Measurements from ENCODE around the gene EGFL8.
A peak's percentile ranks its signal among the peaks of the same experiment; 100 is the strongest.
"Not testable (repeated sequence)": the region's sequence is repeated elsewhere in the genome, so short reads cannot be mapped to it uniquely, and the experiment has no call there.

EGFL8 gene

GRCh38 chr6:32140420-32141046 lies 23.9 kb upstream of the EGFL8 start:
- DNase-seq = no peak
- in situ Hi-C loops (cut with HindIII; ENCODE audit: low pct_ligation_motif_present, low pct_unique_long_range_greater_than_20kb, low sequenced_read_pairs) = no loop called here

- DNase-seq; in situ Hi-C loops (cut with HindIII; ENCODE audit: low pct_ligation_motif_present, low pct_unique_long_range_greater_than_20kb, low sequenced_read_pairs): not testable (repeated sequence)
Measured at GRCh38 chr6:32144238-32144637, 20.2 kb upstream of the EGFL8 start.

- DNase-seq = no peak
- in situ Hi-C loops (cut with HindIII; ENCODE audit: low pct_ligation_motif_present, low pct_unique_long_range_greater_than_20kb, low sequenced_read_pairs) = no loop called here
Measured at GRCh38 chr6:32146287-32146686, 18.1 kb upstream of the EGFL8 start.

- DNase-seq = no peak
Measured at GRCh38 chr6:32146687-32147086, 17.7 kb upstream of the EGFL8 start.

GRCh38 chr6:32147401-32148132 lies 16.8 kb upstream of the EGFL8 start:
- no peak for DNase-seq
- in situ Hi-C loops (cut with HindIII; ENCODE audit: low pct_ligation_motif_present, low pct_unique_long_range_greater_than_20kb, low sequenced_read_pairs) = no loop called here

More at GRCh38 chr6:32146687-32147086, 17.7 kb upstream of the EGFL8 start:
- in situ Hi-C loops (cut with HindIII; ENCODE audit: low pct_ligation_motif_present, low pct_unique_long_range_greater_than_20kb, low sequenced_read_pairs) = no loop called here

GRCh38 chr6:32148289-32149091 lies 15.9 kb upstream of the EGFL8 start:
- DNase-seq = no peak
- in situ Hi-C loops (cut with HindIII; ENCODE audit: low pct_ligation_motif_present, low pct_unique_long_range_greater_than_20kb, low sequenced_read_pairs) = no loop called here

GRCh38 chr6:32149092-32149755 lies 15.2 kb upstream of the EGFL8 start:
- in situ Hi-C loops (cut with HindIII; ENCODE audit: low pct_ligation_motif_present, low pct_unique_long_range_greater_than_20kb, low sequenced_read_pairs) = no loop called here
- DNase-seq = no peak

GRCh38 chr6:32149932-32150870 lies 14.2 kb upstream of the EGFL8 start:
- in situ Hi-C loops (cut with HindIII; ENCODE audit: low pct_ligation_motif_present, low pct_unique_long_range_greater_than_20kb, low sequenced_read_pairs) = no loop called here
- DNase-seq = no peak

GRCh38 chr6:32151181-32151862 lies 13.1 kb upstream of the EGFL8 start:
- no peak for DNase-seq
- in situ Hi-C loops (cut with HindIII; ENCODE audit: low pct_ligation_motif_present, low pct_unique_long_range_greater_than_20kb, low sequenced_read_pairs) = no loop called here

- in situ Hi-C loops (cut with HindIII; ENCODE audit: low pct_ligation_motif_present, low pct_unique_long_range_greater_than_20kb, low sequenced_read_pairs) = no loop called here
- no peak for DNase-seq
Measured at GRCh38 chr6:32151863-32152768, 12.3 kb upstream of the EGFL8 start, which contains the start of gene PRRT1. TSS of gene PRRT1 (minus strand) at chr6:32151939. CDS start at chr6:32151827, 112 bp downstream.

- in situ Hi-C loops (cut with HindIII; ENCODE audit: low pct_ligation_motif_present, low pct_unique_long_range_greater_than_20kb, low sequenced_read_pairs) = no loop called here
- peak; percentile 49 for DNase-seq
Measured at GRCh38 chr6:32152769-32153563, 11.4 kb upstream of the EGFL8 start.

- in situ Hi-C loops (cut with HindIII; ENCODE audit: low pct_ligation_motif_present, low pct_unique_long_range_greater_than_20kb, low sequenced_read_pairs) = no loop called here
- peak; percentile 84 for DNase-seq
Measured at GRCh38 chr6:32153564-32154513, 10.6 kb upstream of the EGFL8 start, which contains the start of gene PPT2. TSS of gene PPT2 (plus strand) at chr6:32154141. CDS start at chr6:32154595, 454 bp downstream.

- in situ Hi-C loops (cut with HindIII; ENCODE audit: low pct_ligation_motif_present, low pct_unique_long_range_greater_than_20kb, low sequenced_read_pairs) = no loop called here
- DNase-seq = peak; percentile 70
Measured at GRCh38 chr6:32154514-32155161, 9.8 kb upstream of the EGFL8 start.

GRCh38 chr6:32156891-32157290 lies 7.5 kb upstream of the EGFL8 start:
- DNase-seq = no peak
- in situ Hi-C loops (cut with HindIII; ENCODE audit: low pct_ligation_motif_present, low pct_unique_long_range_greater_than_20kb, low sequenced_read_pairs) = no loop called here
